Neural cell (in vitro differentiated cells): ENCODE data around the gene HIPK4. TPM values are rescaled to one million over a fixed set of nuclear protein-coding genes. Genes with fewer than 3 reads are reported as not detected.

ENCODE experiments used
- H2AFZ ChIP-seq: fragments of 200-600, 300-800 bp; sonication (generic), shearing (Covaris generic); 2 replicates; pipeline ENCODE4 v1.6.0; 2014; ENCODE audit warnings: low read depth, mild to moderate bottlenecking, antibody characterized with exemption, low read length, moderate library complexity
- H3F3A ChIP-seq: fragments of 200-600 bp; shearing (Covaris generic); 2 replicates; pipeline ENCODE4 v1.6.1; 2016; ENCODE audit warnings: mild to moderate bottlenecking, moderate library complexity, mixed read lengths, antibody characterized with exemption, low read length; ENCODE audit not compliant: insufficient read depth, poor library complexity, severe bottlenecking
- H3K27ac ChIP-seq: fragments of 200-600, 300-800 bp; sonication (generic), shearing (Covaris generic); 2 replicates; pipeline ENCODE4 v1.5.1; 2014; ENCODE audit warnings: mild to moderate bottlenecking, low read length, moderate library complexity
- H3K27me3 ChIP-seq: fragments of 300-800, 200-600 bp; sonication (generic), shearing (Covaris generic); 2 replicates; pipeline ENCODE4 v1.6.0; 2014; ENCODE audit warnings: mild to moderate bottlenecking, low read depth, low read length, moderate library complexity; ENCODE audit not compliant: insufficient read depth
- H3K36me3 ChIP-seq: fragments of 300-800, 200-600 bp; sonication (generic), shearing (Covaris generic); 2 replicates; pipeline ENCODE4 v1.5.1; 2014; ENCODE audit warnings: mild to moderate bottlenecking, antibody characterized with exemption, low read length, moderate library complexity; ENCODE audit not compliant: insufficient read depth
- H3K4me2 ChIP-seq: fragments of 300-800, 200-600 bp; sonication (generic), shearing (Covaris generic); 2 replicates; pipeline ENCODE4 v1.6.0; 2014; ENCODE audit warnings: mild to moderate bottlenecking, low read length
- H3K4me3 ChIP-seq: fragments of 300-800, 200-600 bp; sonication (generic), shearing (Covaris generic); 2 replicates; pipeline ENCODE4 v1.5.1; 2014; ENCODE audit warnings: mild to moderate bottlenecking, low read length, moderate library complexity
- H3K79me2 ChIP-seq: fragments of 200-600 bp; shearing (Covaris generic); replicated peaks from 2 replicates; pipeline ENCODE4 v1.6.0; 2014; ENCODE audit warnings: mild to moderate bottlenecking, low read length, moderate library complexity; ENCODE audit not compliant: insufficient read depth
- H3K9ac ChIP-seq: fragments of 300-800, 200-600 bp; sonication (generic), shearing (Covaris generic); 2 replicates; pipeline ENCODE4 v1.6.1; 2016; ENCODE audit warnings: mild to moderate bottlenecking, low read length, mixed read lengths
- H3K9me2 ChIP-seq: fragments of 200-600 bp; shearing (Covaris generic); 2 replicates; pipeline ENCODE4 v1.6.1; 2016; ENCODE audit warnings: mild to moderate bottlenecking, low read length, mixed read lengths; ENCODE audit not compliant: insufficient read depth
- H3K9me3 ChIP-seq: fragments of 200-600, 300-800 bp; sonication (generic), shearing (Covaris generic); 2 replicates; pipeline ENCODE4 v1.6.1; 2016; ENCODE audit warnings: mild to moderate bottlenecking, mixed run types, low read length, moderate library complexity, mixed read lengths
- H4K20me1 ChIP-seq: fragments of 200-600 bp; shearing (Covaris generic); 2 replicates; pipeline ENCODE4 v1.6.1; 2016; ENCODE audit warnings: mild to moderate bottlenecking, mixed run types; ENCODE audit not compliant: insufficient read depth
- EP300 ChIP-seq: fragments of 450-650 bp; conservative IDR thresholded peaks from 2 replicates; pipeline ENCODE4 v1.6.1; 2014; ENCODE audit warnings: antibody characterized with exemption, mild to moderate bottlenecking, moderate library complexity; ENCODE audit not compliant: poor library complexity, severe bottlenecking
- EZH2 ChIP-seq: fragments of 200-600, 300-800 bp; shearing (Covaris generic), sonication (generic); IDR thresholded peaks from 2 replicates; pipeline ENCODE4 v1.6.1; 2014; ENCODE audit warnings: antibody characterized with exemption, low read length, borderline replicate concordance, mild to moderate bottlenecking; ENCODE audit not compliant: insufficient read depth, poor library complexity, severe bottlenecking
- MXI1 ChIP-seq: fragments of 450-650 bp; conservative IDR thresholded peaks from 2 replicates; pipeline ENCODE4 v1.6.1; 2014; ENCODE audit warnings: antibody characterized with exemption, mild to moderate bottlenecking; ENCODE audit not compliant: poor library complexity, severe bottlenecking
- POLR2AphosphoS5 ChIP-seq: IDR thresholded peaks from 2 replicates; pipeline ENCODE4 v1.6.1; 2012
- RAD21 ChIP-seq: fragments of 450-650 bp; conservative IDR thresholded peaks from 2 replicates; pipeline ENCODE4 v1.6.1; 2014; ENCODE audit warnings: antibody characterized with exemption, mild to moderate bottlenecking, moderate library complexity
- SMC3 ChIP-seq: fragments of 450-650 bp; conservative IDR thresholded peaks from 2 replicates; pipeline ENCODE4 v1.6.1; 2014; ENCODE audit warnings: antibody characterized with exemption, mild to moderate bottlenecking, moderate library complexity; ENCODE audit not compliant: poor library complexity
- TAF1 ChIP-seq: IDR thresholded peaks from 2 replicates; pipeline ENCODE4 v1.6.1; 2012; ENCODE audit warnings: low read depth
- polyA plus RNA-seq: library from polyadenylated mRNA; depleted of rRNA; stranded (reverse); fragments of >200 nt; gene quantifications from 2 replicates; pipeline ENCODE4 v1.2.3, GENCODE V29; 2014
- TF ChIP-seq, protein P1 (sequence below): fragments of 450-650 bp; IDR thresholded peaks from 2 replicates; pipeline ENCODE4 v1.5.1; 2014; ENCODE audit warnings: antibody characterized with exemption, mild to moderate bottlenecking, moderate library complexity; ENCODE audit not compliant: poor library complexity, severe bottlenecking
- TF ChIP-seq, protein P2 (sequence below): IDR thresholded peaks from 2 replicates; pipeline ENCODE4 v1.6.1; 2012; ENCODE audit warnings: borderline replicate concordance

Gene HIPK4
- polyA plus RNA-seq, 1 donor from 2014 or later = not detected

- Histone ChIP-seq H3K36me3 (no peaks in the 10 kb centered on the region), H3K27ac (no peak overlapping the region), H3K27me3 (no peaks in the 10 kb centered on the region), H3K4me3 (no peak overlapping the region), H4K20me1 (no peaks in the 10 kb centered on the region), H3K9me2 (no peaks in the 10 kb centered on the region), H2AFZ (no peak overlapping the region), H3K9me3 (no peaks in the 10 kb centered on the region), H3K9ac (no peak overlapping the region), H3F3A (no peaks in the 10 kb centered on the region), H3K4me2 (no peak overlapping the region), H3K79me2 (no peaks in the 10 kb centered on the region)
- TF ChIP-seq EP300 (no peak), SMC3 (no peak), MXI1 (no peak), POLR2AphosphoS5 (no peak)
- TF ChIP-seq, protein P1, sequence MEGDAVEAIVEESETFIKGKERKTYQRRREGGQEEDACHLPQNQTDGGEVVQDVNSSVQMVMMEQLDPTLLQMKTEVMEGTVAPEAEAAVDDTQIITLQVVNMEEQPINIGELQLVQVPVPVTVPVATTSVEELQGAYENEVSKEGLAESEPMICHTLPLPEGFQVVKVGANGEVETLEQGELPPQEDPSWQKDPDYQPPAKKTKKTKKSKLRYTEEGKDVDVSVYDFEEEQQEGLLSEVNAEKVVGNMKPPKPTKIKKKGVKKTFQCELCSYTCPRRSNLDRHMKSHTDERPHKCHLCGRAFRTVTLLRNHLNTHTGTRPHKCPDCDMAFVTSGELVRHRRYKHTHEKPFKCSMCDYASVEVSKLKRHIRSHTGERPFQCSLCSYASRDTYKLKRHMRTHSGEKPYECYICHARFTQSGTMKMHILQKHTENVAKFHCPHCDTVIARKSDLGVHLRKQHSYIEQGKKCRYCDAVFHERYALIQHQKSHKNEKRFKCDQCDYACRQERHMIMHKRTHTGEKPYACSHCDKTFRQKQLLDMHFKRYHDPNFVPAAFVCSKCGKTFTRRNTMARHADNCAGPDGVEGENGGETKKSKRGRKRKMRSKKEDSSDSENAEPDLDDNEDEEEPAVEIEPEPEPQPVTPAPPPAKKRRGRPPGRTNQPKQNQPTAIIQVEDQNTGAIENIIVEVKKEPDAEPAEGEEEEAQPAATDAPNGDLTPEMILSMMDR = no peak
Observed at GRCh38 chr19:40423938-40424337, 34.0 kb upstream of the HIPK4 start.

- no peak overlapping the region for H2AFZ ChIP-seq
- no peaks in the 10 kb centered on the region for H3K79me2 ChIP-seq
- no peaks in the 10 kb centered on the region for H3K36me3 ChIP-seq
- no peaks in the 10 kb centered on the region for H3K27me3 ChIP-seq
- H3K4me3 ChIP-seq = no peak overlapping the region
- no peak overlapping the region for H3K27ac ChIP-seq
- no peaks in the 10 kb centered on the region for H3K9me2 ChIP-seq
- H4K20me1 ChIP-seq = no peaks in the 10 kb centered on the region
- no peak overlapping the region for H3K9ac ChIP-seq
- H3F3A ChIP-seq = no peaks in the 10 kb centered on the region
- H3K9me3 ChIP-seq = no peaks in the 10 kb centered on the region
- no peak for TF ChIP-seq EP300
- TF ChIP-seq EZH2 = no peak
- no peak for TF ChIP-seq MXI1
- TF ChIP-seq, protein P1 = no peak
- TF ChIP-seq, protein P2, sequence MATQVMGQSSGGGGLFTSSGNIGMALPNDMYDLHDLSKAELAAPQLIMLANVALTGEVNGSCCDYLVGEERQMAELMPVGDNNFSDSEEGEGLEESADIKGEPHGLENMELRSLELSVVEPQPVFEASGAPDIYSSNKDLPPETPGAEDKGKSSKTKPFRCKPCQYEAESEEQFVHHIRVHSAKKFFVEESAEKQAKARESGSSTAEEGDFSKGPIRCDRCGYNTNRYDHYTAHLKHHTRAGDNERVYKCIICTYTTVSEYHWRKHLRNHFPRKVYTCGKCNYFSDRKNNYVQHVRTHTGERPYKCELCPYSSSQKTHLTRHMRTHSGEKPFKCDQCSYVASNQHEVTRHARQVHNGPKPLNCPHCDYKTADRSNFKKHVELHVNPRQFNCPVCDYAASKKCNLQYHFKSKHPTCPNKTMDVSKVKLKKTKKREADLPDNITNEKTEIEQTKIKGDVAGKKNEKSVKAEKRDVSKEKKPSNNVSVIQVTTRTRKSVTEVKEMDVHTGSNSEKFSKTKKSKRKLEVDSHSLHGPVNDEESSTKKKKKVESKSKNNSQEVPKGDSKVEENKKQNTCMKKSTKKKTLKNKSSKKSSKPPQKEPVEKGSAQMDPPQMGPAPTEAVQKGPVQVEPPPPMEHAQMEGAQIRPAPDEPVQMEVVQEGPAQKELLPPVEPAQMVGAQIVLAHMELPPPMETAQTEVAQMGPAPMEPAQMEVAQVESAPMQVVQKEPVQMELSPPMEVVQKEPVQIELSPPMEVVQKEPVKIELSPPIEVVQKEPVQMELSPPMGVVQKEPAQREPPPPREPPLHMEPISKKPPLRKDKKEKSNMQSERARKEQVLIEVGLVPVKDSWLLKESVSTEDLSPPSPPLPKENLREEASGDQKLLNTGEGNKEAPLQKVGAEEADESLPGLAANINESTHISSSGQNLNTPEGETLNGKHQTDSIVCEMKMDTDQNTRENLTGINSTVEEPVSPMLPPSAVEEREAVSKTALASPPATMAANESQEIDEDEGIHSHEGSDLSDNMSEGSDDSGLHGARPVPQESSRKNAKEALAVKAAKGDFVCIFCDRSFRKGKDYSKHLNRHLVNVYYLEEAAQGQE = no peak
- no peak for TF ChIP-seq TAF1
- TF ChIP-seq POLR2AphosphoS5 = no peak
- TF ChIP-seq RAD21 = no peak
- no peak for TF ChIP-seq SMC3
- H3K4me2 ChIP-seq = no peak overlapping the region
Observed at GRCh38 chr19:40422748-40423566, 33.0 kb upstream of the HIPK4 start.
